ENCODE results near the gene XRN2.

GRCh38 chr20:21272679-21273078, 30.5 kb upstream of the XRN2 start:
- no peak for TF ChIP-seq CTCF (IDR thresholded peaks at IDR 0.05)
- no peak for TF ChIP-seq POLR2A (IDR thresholded peaks at IDR 0.05)

Measured in adrenal gland (tissue), 5 donors.